GM12878 (cell line): ENCODE data around the gene C1orf115. TPM values are rescaled to one million over a fixed set of nuclear protein-coding genes. Genes with fewer than 3 reads are reported as not detected.

Source experiments
- ATAC-seq: fragments of 200-7000 bp; cut with Tn5 transposase; 3 replicates; pipeline ENCODE4 v1.9.1; 2020; ENCODE audit warnings: mild to moderate bottlenecking, moderate library complexity
- BruUV-seq: library from RNA; stranded (reverse); fragments of 400-500 nt; replicated peaks from 2 replicates; lab custom pipeline; 2021; lab: Mats Ljungman, UMichigan
- CTCF ChIA-PET: fragments of 300-600 bp; sonication (Branson Sonifier 250); formaldehyde crosslinking; extraction: SDS; loops from one replicate; lab custom pipeline; 2021; ENCODE audit warnings: inconsistent platforms; lab: Yijun Ruan, JAX
- POLR2A ChIA-PET: fragments of 350-600 bp; formaldehyde crosslinking; extraction: SDS; loops from one replicate; lab custom pipeline; 2021; ENCODE audit warnings: inconsistent platforms; lab: Charles Lee
- RAD21 ChIA-PET: fragments of 300-600 bp; sonication (Branson Sonifier 250); formaldehyde crosslinking; loops from one replicate; lab custom pipeline; 2023; ENCODE audit warnings: antibody characterized with exemption; ENCODE audit not compliant: unreplicated experiment; lab: Charles Lee
- SMC1A ChIA-PET: fragments of 300-600 bp; sonication (Branson Sonifier 250); formaldehyde crosslinking; loops from one replicate; lab custom pipeline; 2023; ENCODE audit not compliant: unreplicated experiment, uncharacterized antibody; lab: Charles Lee
- DNase-seq: peaks from one replicate; pipeline ENCODE4 v3.0.0-alpha.2; 2011; ENCODE audit warnings: low read depth, low spot score
- FAIRE-seq: peaks from 3 replicates; lab custom pipeline; 2011; peaks lifted over from hg19 to GRCh38; lab: Jason Lieb, UNC
- H2AFZ ChIP-seq: 2 replicates; pipeline ENCODE4 v1.6.0; 2011; ENCODE audit warnings: low read depth, low read length, control low read depth; ENCODE audit not compliant: control insufficient read depth
- H3K27ac ChIP-seq: 2 replicates; pipeline ENCODE4 v1.5.1; 2011; ENCODE audit warnings: control low read depth; ENCODE audit not compliant: control insufficient read depth, insufficient read depth
- H3K27me3 ChIP-seq, 2 experiments: replicated peaks in 1 of 2; 2 replicates each; pipeline versions ENCODE4 v1.6.0 to v1.6.1; 2011; ENCODE audit warnings: low read length in 1 of 2; ENCODE audit not compliant: control insufficient read depth in 2 of 2, insufficient read depth in 2 of 2
- H3K36me3 ChIP-seq, 2 experiments: 2 replicates each; pipeline ENCODE4 v1.5.1; 2011; ENCODE audit warnings: low read length in 1 of 2; ENCODE audit not compliant: control insufficient read depth in 2 of 2, insufficient read depth in 2 of 2
- H3K4me1 ChIP-seq: 2 replicates; pipeline ENCODE4 v1.6.1; 2011; ENCODE audit warnings: mild to moderate bottlenecking, low read length, moderate library complexity, mixed read lengths; ENCODE audit not compliant: control insufficient read depth, insufficient read depth
- H3K4me2 ChIP-seq: 2 replicates; pipeline ENCODE4 v1.6.0; 2011; ENCODE audit warnings: control low read depth; ENCODE audit not compliant: control insufficient read depth, insufficient read depth
- H3K4me3 ChIP-seq: fragments of 200-600 bp; sonication (generic); 2 replicates; pipeline ENCODE4 v1.5.1; 2016
- H3K79me2 ChIP-seq: 2 replicates; pipeline ENCODE4 v1.6.0; 2011; ENCODE audit warnings: low read length; ENCODE audit not compliant: control insufficient read depth, insufficient read depth
- H3K9ac ChIP-seq: 2 replicates; pipeline ENCODE4 v1.8.0; 2011; ENCODE audit warnings: low read length, control low read depth, mixed read lengths; ENCODE audit not compliant: control insufficient read depth, insufficient read depth
- H3K9me3 ChIP-seq: replicated peaks from 3 replicates; pipeline ENCODE4 v1.5.1; 2011; ENCODE audit warnings: mild to moderate bottlenecking, low read length; ENCODE audit not compliant: control insufficient read depth, insufficient read depth
- H4K20me1 ChIP-seq: 2 replicates; pipeline ENCODE4 v1.6.0; 2011; ENCODE audit not compliant: control insufficient read depth, insufficient read depth
- BCL11A ChIP-seq: IDR thresholded peaks from 2 replicates; pipeline ENCODE4 v1.6.1; 2011; ENCODE audit warnings: low read depth, low read length
- CREB1 ChIP-seq: IDR thresholded peaks from 2 replicates; pipeline ENCODE4 v1.6.1; 2012; ENCODE audit warnings: low read depth, mild to moderate bottlenecking, inconsistent platforms
- CTCF ChIP-seq, 3 experiments: IDR thresholded peaks in 2 of 3; conservative IDR thresholded peaks in 1 of 3; 2 replicates each; pipeline ENCODE4 v1.5.1; 2011; ENCODE audit warnings: low read depth in 3 of 3, low read length in 3 of 3, mild to moderate bottlenecking in 3 of 3, control low read depth in 2 of 3, moderate library complexity in 2 of 3, inconsistent platforms in 1 of 3, mixed read lengths in 1 of 3; ENCODE audit not compliant: control insufficient read depth in 2 of 3, insufficient read depth in 1 of 3; ENCODE audit errors: extremely low read depth in 1 of 3
- CUX1 ChIP-seq: IDR thresholded peaks from 2 replicates; pipeline ENCODE4 v1.6.1; 2012; ENCODE audit warnings: improper control_type of control experiment, low read depth, low read length; ENCODE audit not compliant: insufficient replicate concordance
- E2F8 ChIP-seq: fragments of 450-650 bp; IDR thresholded peaks from 2 replicates; pipeline ENCODE4 v1.6.1; 2018; ENCODE audit warnings: mild to moderate bottlenecking, low read depth, moderate library complexity; ENCODE audit not compliant: partially characterized antibody
- ELK1 ChIP-seq: IDR thresholded peaks from 2 replicates; pipeline ENCODE4 v1.6.1; 2012; ENCODE audit warnings: low read depth, low read length, improper control_type of control experiment
- FOS ChIP-seq: IDR thresholded peaks from 3 replicates; pipeline ENCODE4 v1.6.1; 2011; ENCODE audit warnings: borderline replicate concordance; ENCODE audit not compliant: insufficient read length; ENCODE audit errors: extremely low read depth
- GABPA ChIP-seq: IDR thresholded peaks from 2 replicates; pipeline ENCODE4 v1.6.1; 2014; ENCODE audit warnings: antibody characterized with exemption, low read depth, mild to moderate bottlenecking, inconsistent platforms
- MYB ChIP-seq: fragments of 150-350 bp; IDR thresholded peaks from 2 replicates; pipeline ENCODE4 v1.6.1; 2014; ENCODE audit warnings: mild to moderate bottlenecking, low read depth, low read length, borderline replicate concordance
- RAD51 ChIP-seq: fragments of 450-650 bp; IDR thresholded peaks from 2 replicates; pipeline ENCODE4 v1.6.1; 2016; ENCODE audit warnings: moderate library complexity, mild to moderate bottlenecking, inconsistent platforms
- SMARCA5 ChIP-seq: fragments of 450-650 bp; IDR thresholded peaks from 2 replicates; pipeline ENCODE4 v1.6.1; 2017; ENCODE audit warnings: mild to moderate bottlenecking
- whole genome bisulfite sequencing: methylation state at CpG from one replicate; pipeline ENCODE4 v1.1.6; 2016; ENCODE audit warnings: low lambda C conversion rate; ENCODE audit not compliant: insufficient replicate concordance, insufficient coverage; ENCODE audit errors: missing lambda C conversion rate; 5-methylcytosine and 5-hydroxymethylcytosine counted together
- in situ Hi-C: fragments of 300-500 bp; cut with MboI; formaldehyde crosslinking; loops from 9 replicates; pipeline ENCODE4 v1.14.3; 2018; ENCODE audit warnings: mixed read lengths
- intact Hi-C: fragments of 100-400 bp; cut with micrococcal nuclease; formaldehyde crosslinking; loops from one replicate; pipeline ENCODE4 v1.14.2; 2022; ENCODE audit not compliant: unreplicated experiment
- polyA plus RNA-seq, 11 experiments: library from polyadenylated mRNA; depleted of rRNA in 4 of 11; unstranded in 6 of 11; stranded (reverse) in 5 of 11; fragments of >200 nt; fragmentation: Nextera tagmentation in 4 of 11; fragmentation: Illumina TruSeq in 1 of 11; extraction: Ambion mirVana in 4 of 11; extraction: Trizol in 1 of 11; gene quantifications; 1 replicate in 1 of 11; 2 replicates in 10 of 11; pipeline versions ENCODE4 v1.2.1 to v1.2.3, GENCODE V29; 2011 to 2016; ENCODE audit warnings: inconsistent platforms in 2 of 11, missing spikeins in 2 of 11, low read depth in 1 of 11
- total RNA-seq, 4 experiments: library from RNA; depleted of rRNA in 3 of 4; stranded (reverse); fragments of >200 nt in 3 of 4; fragmentation: Illumina TruSeq in 1 of 4; extraction: Trizol in 1 of 4; gene quantifications; 2 replicates each; pipeline versions ENCODE4 v1.2.1 to v1.2.3, GENCODE V29; 2013 to 2021

The C1orf115 gene
- total and polyA plus RNA-seq, 10 of the 15 experiments (the other 5 are each of a cell fraction or from before 2014, with no cell fraction given), result 0.52 to 5.0 (median 4.1) TPM

- H3K36me3 ChIP-seq, result no peaks in the 10 kb centered on the region
- DNase-seq (no peak), FAIRE-seq (no peak), ATAC-seq (no peak)
- POLR2A ChIA-PET, result interaction anchor here (0.7 kb wide), 1 partner anchor 84 kb away, joined by 3 read pairs; no protein-coding TSS in a partner anchor
- no peak overlapping the region for H3K9ac ChIP-seq
- intact Hi-C loops, result no loop called here
- H3K4me2 ChIP-seq, result no peak overlapping the region
- no peaks in the 10 kb centered on the region for H3K27me3 ChIP-seq
- no TSS peak for BruUV-seq
- CTCF ChIA-PET, result interaction anchor here (0.9 to 3.5 kb wide), 18 partner anchors 9 to 463 kb away, joined by 3 to 37 read pairs (median 4); no protein-coding TSS in a partner anchor
- H3K9me3 ChIP-seq, result no peaks in the 10 kb centered on the region
- H3K4me1 ChIP-seq, result no peaks in the 10 kb centered on the region
- SMC1A ChIA-PET, result interaction anchor here (0.9 to 2.9 kb wide), 4 partner anchors 12 to 96 kb away, joined by 5 to 18 read pairs (median 8); no protein-coding TSS in a partner anchor
- in situ Hi-C loops, result loop anchor here (10.0 kb wide), 1 partner anchor 93 kb away; no protein-coding TSS in a partner anchor
- RAD21 ChIA-PET, result interaction anchor here (0.5 to 2.3 kb wide), 5 partner anchors 52 to 620 kb away, joined by 3 to 12 read pairs (median 3); no protein-coding TSS in a partner anchor
- H3K4me3 ChIP-seq, result no peak overlapping the region
- H3K79me2 ChIP-seq, result no peaks in the 10 kb centered on the region
- H4K20me1 ChIP-seq, result no peaks in the 10 kb centered on the region
- H2AFZ ChIP-seq, result no peak overlapping the region
- 37% methylated on average over 10 of the region's 10 CpGs for WGBS
- no peak overlapping the region for H3K27ac ChIP-seq
- TF ChIP-seq E2F8 (no peak), SMARCA5 (no peak), GABPA (no peak), CREB1 (no peak), FOS (no peak), MYB (no peak), CUX1 (no peak), ELK1 (no peak), BCL11A (no peak), CTCF (IDR thresholded peaks at IDR 0.05 in 2 of 3, conservative IDR thresholded peaks at IDR 0.05 in 1 of 3; ENCODE audit: control insufficient read depth in 2 of 3, extremely low read depth in 1 of 3, insufficient read depth in 1 of 3, low read depth in 3 of 3, low read length in 3 of 3) (no peak), RAD51 (no peak)
Measured at GRCh38 chr1:220681220-220681880, 8.8 kb upstream of the C1orf115 start.
